ENCODE data around the gene HIP1.

Gene HIP1

GRCh38 chr7:75591467-75592255, 147.1 kb downstream of the HIP1 start:
- TF ChIP-seq CTCF (IDR thresholded peaks at IDR 0.05; ENCODE audit: low read depth, low read length): no peak
- no peak for DNase-seq (ENCODE audit: extremely low read depth, low read depth)

- no peak for TF ChIP-seq CTCF (IDR thresholded peaks at IDR 0.05; ENCODE audit: low read depth, low read length)
- no peak for DNase-seq (ENCODE audit: extremely low read depth, low read depth)
Observed at GRCh38 chr7:75590373-75591005, 148.3 kb downstream of the HIP1 start.

GRCh38 chr7:75584354-75584753, 154.4 kb downstream of the HIP1 start:
- no peak for DNase-seq (ENCODE audit: extremely low read depth, low read depth)
- TF ChIP-seq CTCF (IDR thresholded peaks at IDR 0.05; ENCODE audit: low read depth, low read length): no peak

- no peak for TF ChIP-seq CTCF (IDR thresholded peaks at IDR 0.05; ENCODE audit: low read depth, low read length)
- DNase-seq (ENCODE audit: extremely low read depth, low read depth): no peak
Observed at GRCh38 chr7:75583255-75583654, 155.5 kb downstream of the HIP1 start.

DNA sequence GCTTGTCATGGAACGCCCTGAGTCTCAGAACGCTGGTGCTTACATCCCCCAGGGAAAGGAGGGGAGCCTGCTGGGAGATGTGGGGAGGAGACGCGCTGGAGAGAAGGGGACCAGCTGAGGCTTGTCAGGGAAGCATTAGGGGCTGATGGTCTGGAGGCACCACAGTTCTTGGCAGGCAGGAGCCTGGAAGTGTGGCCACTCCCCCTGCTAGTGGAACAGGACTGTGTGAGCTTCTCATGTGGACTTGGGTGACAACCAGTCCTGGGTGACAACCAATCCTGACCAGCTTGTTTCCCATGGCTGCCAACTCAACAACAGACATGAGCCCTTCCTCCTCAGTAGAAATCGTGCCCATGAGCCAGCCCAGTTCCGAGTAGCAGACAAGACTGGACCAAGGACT, 158.8 kb downstream of the HIP1 start:
- no peak for TF ChIP-seq CTCF (IDR thresholded peaks at IDR 0.05; ENCODE audit: low read depth, low read length)
- no peak for DNase-seq (ENCODE audit: extremely low read depth, low read depth)

DNA sequence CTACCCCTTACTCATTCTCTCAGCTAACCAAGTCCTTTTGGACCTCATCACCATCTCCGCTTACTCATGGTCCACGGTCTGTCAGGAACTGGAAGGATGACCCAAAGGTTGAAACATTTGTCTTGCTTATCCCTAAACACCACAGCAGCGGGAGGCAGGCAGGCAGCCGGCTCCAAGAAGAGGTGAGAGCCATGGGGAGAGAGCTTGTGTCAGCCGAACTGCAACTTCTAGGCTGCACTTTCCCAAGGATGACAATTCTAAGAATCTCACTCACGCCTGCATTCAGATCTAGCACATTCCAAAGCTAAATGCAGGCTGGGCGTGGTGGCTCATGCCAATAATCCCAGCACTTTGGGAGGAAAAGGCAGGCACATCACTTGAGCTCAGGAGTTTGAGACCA, 160.7 kb downstream of the HIP1 start:
- no peak for DNase-seq (ENCODE audit: extremely low read depth, low read depth)

More for the DNA sequence above, 160.7 kb downstream of the HIP1 start:
- TF ChIP-seq CTCF (IDR thresholded peaks at IDR 0.05; ENCODE audit: low read depth, low read length): no peak

All from AG09319 (cell line).